Mesodermal cell (in vitro differentiated cells): ENCODE data around the gene CD2AP.
"Not testable (repeated sequence)": the region's sequence is repeated elsewhere in the genome, so short reads cannot be mapped to it uniquely, and the experiment has no call there.

Experiments used
- H3K27ac ChIP-seq: 2 replicates; pipeline ENCODE4 v1.7.0; 2013; ENCODE audit warnings: mild to moderate bottlenecking, low read depth, low read length, moderate library complexity; ENCODE audit not compliant: severe bottlenecking
- H3K36me3 ChIP-seq: 2 replicates; pipeline ENCODE4 v1.7.1; 2013; ENCODE audit warnings: mild to moderate bottlenecking, low read length, moderate library complexity; ENCODE audit not compliant: control insufficient read depth, insufficient read depth
- H3K4me1 ChIP-seq: one replicate; pipeline ENCODE4 v1.7.1; 2013; ENCODE audit warnings: mild to moderate bottlenecking, low read length; ENCODE audit not compliant: insufficient read depth, control insufficient read depth, poor library complexity, severe bottlenecking
- H3K4me3 ChIP-seq: 2 replicates; pipeline ENCODE4 v1.7.0; 2013; ENCODE audit warnings: low read length, control low read depth, mild to moderate bottlenecking; ENCODE audit not compliant: insufficient read depth, poor library complexity, severe bottlenecking; ENCODE audit errors: extremely low read depth
- H3K9me3 ChIP-seq: 2 replicates; pipeline ENCODE4 v1.7.1; 2013; ENCODE audit warnings: mild to moderate bottlenecking, low read length, moderate library complexity; ENCODE audit not compliant: control insufficient read depth
- WGBS, 2 experiments: methylation state at CpG; one replicate each; pipeline ENCODE4 v1.1.5; 2013; ENCODE audit warnings: missing lambda C conversion rate in 2 of 2; ENCODE audit not compliant: insufficient coverage in 2 of 2; 5-methylcytosine and 5-hydroxymethylcytosine counted together

The CD2AP gene

GRCh38 chr6:47646689-47647088, 169.1 kb downstream of the CD2AP start:
- Histone ChIP-seq H3K27ac (no peak overlapping the region), H3K4me1 (no peaks in the 10 kb centered on the region), H3K9me3 (no peaks in the 10 kb centered on the region), H3K4me3 (no peak overlapping the region), H3K36me3 (no peaks in the 10 kb centered on the region)
- WGBS, 2 experiments = 50% methylated on average over 2 of the region's 4 CpGs; no CpG with 5 or more reads in 1 of the 2 experiments

GRCh38 chr6:47647188-47647587, 169.6 kb downstream of the CD2AP start:
- H3K4me1 ChIP-seq = no peaks in the 10 kb centered on the region
- no peak overlapping the region for H3K4me3 ChIP-seq
- H3K9me3 ChIP-seq = no peaks in the 10 kb centered on the region
- no CpG with 5 or more reads among the region's 1 CpG for WGBS, 2 experiments
- no peaks in the 10 kb centered on the region for H3K36me3 ChIP-seq
- no peak overlapping the region for H3K27ac ChIP-seq

GRCh38 chr6:47647626-47648025, 170.0 kb downstream of the CD2AP start:
- WGBS, 2 experiments = 88 to 90% methylated on average over 1 to 4 of the region's 4 CpGs

GRCh38 chr6:47648031-47648430, 170.4 kb downstream of the CD2AP start:
- Histone ChIP-seq H3K4me1 (no peaks in the 10 kb centered on the region), H3K27ac (no peak overlapping the region), H3K36me3 (no peaks in the 10 kb centered on the region), H3K9me3 (no peaks in the 10 kb centered on the region), H3K4me3 (no peak overlapping the region)
- 92 to 100% methylated on average over 1 to 2 of the region's 2 CpGs for WGBS, 2 experiments

More at GRCh38 chr6:47647626-47648025, 170.0 kb downstream of the CD2AP start:
- H3K27ac ChIP-seq, H3K36me3 ChIP-seq, H3K4me3 ChIP-seq, H3K4me1 ChIP-seq, H3K9me3 ChIP-seq: not testable (repeated sequence)

GRCh38 chr6:47650553-47651432, 173.2 kb downstream of the CD2AP start:
- 94 to 96% methylated on average over 2 of the region's 3 CpGs for WGBS, 2 experiments
- no peak overlapping the region for H3K4me3 ChIP-seq
- peaks cover 5% of the 10 kb centered on the region for H3K4me1 ChIP-seq
- H3K36me3 ChIP-seq = no peaks in the 10 kb centered on the region
- no peaks in the 10 kb centered on the region for H3K9me3 ChIP-seq
- peak overlapping the region; percentile 17 for H3K27ac ChIP-seq

GRCh38 chr6:47651505-47651944, 173.9 kb downstream of the CD2AP start:
- no peaks in the 10 kb centered on the region for H3K9me3 ChIP-seq
- H3K27ac ChIP-seq = peak overlapping the region; percentile 17
- no peak overlapping the region for H3K4me3 ChIP-seq
- no peaks in the 10 kb centered on the region for H3K36me3 ChIP-seq
- H3K4me1 ChIP-seq = peaks cover 12% of the 10 kb centered on the region
- WGBS, 2 experiments = 70 to 71% methylated on average over 4 of the region's 6 CpGs

- Histone ChIP-seq H3K36me3 (no peaks in the 10 kb centered on the region), H3K27ac (no peak overlapping the region), H3K9me3 (no peaks in the 10 kb centered on the region), H3K4me3 (no peak overlapping the region), H3K4me1 (peaks cover 15% of the 10 kb centered on the region)
- 78 to 92% methylated on average over 4 to 5 of the region's 5 CpGs for WGBS, 2 experiments
Measured at GRCh38 chr6:47653706-47654105, 176.1 kb downstream of the CD2AP start.

GRCh38 chr6:47654255-47654654, 176.7 kb downstream of the CD2AP start:
- Histone ChIP-seq H3K27ac (no peak overlapping the region), H3K36me3 (no peaks in the 10 kb centered on the region), H3K4me1 (peaks cover 15% of the 10 kb centered on the region), H3K9me3 (no peaks in the 10 kb centered on the region), H3K4me3 (no peak overlapping the region)
- 90 to 100% methylated on average over 1 to 3 of the region's 4 CpGs for WGBS, 2 experiments

GRCh38 chr6:47655719-47656595, 178.4 kb downstream of the CD2AP start:
- H3K4me3 ChIP-seq = peak overlapping the region; percentile 34

GRCh38 chr6:47661960-47662359, 184.4 kb downstream of the CD2AP start:
- H3K4me3 ChIP-seq = no peak overlapping the region
- H3K9me3 ChIP-seq = no peaks in the 10 kb centered on the region
- WGBS, 2 experiments = 50 to 100% methylated on average over 1 to 2 of the region's 5 CpGs
- peaks cover 12% of the 10 kb centered on the region for H3K4me1 ChIP-seq
- peaks cover 15% of the 10 kb centered on the region for H3K36me3 ChIP-seq
- no peak overlapping the region for H3K27ac ChIP-seq

More at GRCh38 chr6:47655719-47656595, 178.4 kb downstream of the CD2AP start:
- no peaks in the 10 kb centered on the region for H3K9me3 ChIP-seq
- no peaks in the 10 kb centered on the region for H3K36me3 ChIP-seq
- peaks cover 21% of the 10 kb centered on the region for H3K4me1 ChIP-seq
- 35 to 42% methylated on average over 3 to 5 of the region's 7 CpGs for WGBS, 2 experiments
- H3K27ac ChIP-seq = peak overlapping the region; percentile 73
